Measurements from ENCODE around the gene MAN2A2. TPM values are rescaled to one million over a fixed set of nuclear protein-coding genes. Genes with fewer than 3 reads are reported as not detected.

Gene MAN2A2
- total and polyA plus RNA-seq, 2 donors = 19.4 to 31.4 TPM

DNA sequence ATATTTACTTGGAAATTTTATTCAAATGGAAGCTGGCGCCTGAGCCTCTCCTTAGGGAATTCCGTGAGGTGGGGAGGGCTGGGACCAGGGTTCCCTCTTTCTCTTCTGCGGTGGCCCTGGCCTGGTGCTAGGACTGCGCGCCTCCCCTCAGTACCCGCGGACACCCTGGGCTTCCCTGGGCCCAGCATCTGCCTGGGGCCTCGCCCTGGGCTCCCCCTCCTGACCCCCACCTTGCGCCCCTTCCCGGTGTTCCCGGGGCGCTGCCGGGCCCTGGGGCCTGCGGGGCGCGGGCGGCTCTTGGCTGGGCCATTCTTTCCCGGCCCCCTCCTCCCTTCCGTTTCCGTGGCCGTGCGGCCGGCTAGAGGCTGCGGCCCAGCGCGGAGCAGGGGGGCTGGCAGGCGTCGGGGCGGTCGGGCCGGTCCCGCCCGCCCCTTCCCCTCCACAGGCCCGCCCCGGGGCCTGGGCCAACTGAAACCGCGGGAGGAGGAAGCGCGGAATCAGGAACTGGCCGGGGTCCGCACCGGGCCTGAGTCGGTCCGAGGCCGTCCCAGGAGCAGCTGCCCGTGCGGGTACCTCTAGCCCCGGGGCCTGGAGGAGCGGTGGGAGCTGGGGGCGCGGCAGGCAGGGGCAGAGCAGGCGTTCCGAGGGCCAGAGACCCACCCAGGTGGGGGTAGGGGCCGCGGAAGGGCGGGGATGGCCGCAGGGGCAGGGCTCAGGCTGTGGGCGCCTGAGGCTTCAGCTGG is 19.0 kb upstream of the MAN2A2 start, which contains the start of gene FES:
Gene FES (plus strand): TSS at position 529 of the 743 bp plus-strand sequence. CDS start 542 bp downstream, outside the sequence.
- Histone ChIP-seq H3K36me3 (ENCODE audit: insufficient read depth) (peaks cover 13% of the 10 kb centered on the region), H3K27ac (ENCODE audit: low read depth) (peak within 1 kb of the TSS; percentile 96), H3K4me1 (ENCODE audit: insufficient read depth) (no peaks in the 10 kb centered on the region), H3K4me3 (ENCODE audit: low read depth, low read length) (peak within 1 kb of the TSS; percentile 56)
- DNase-seq (ENCODE audit: extremely low spot score) = no peak
- WGBS = 5% methylated on average over 58 of the region's 58 CpGs

DNA sequence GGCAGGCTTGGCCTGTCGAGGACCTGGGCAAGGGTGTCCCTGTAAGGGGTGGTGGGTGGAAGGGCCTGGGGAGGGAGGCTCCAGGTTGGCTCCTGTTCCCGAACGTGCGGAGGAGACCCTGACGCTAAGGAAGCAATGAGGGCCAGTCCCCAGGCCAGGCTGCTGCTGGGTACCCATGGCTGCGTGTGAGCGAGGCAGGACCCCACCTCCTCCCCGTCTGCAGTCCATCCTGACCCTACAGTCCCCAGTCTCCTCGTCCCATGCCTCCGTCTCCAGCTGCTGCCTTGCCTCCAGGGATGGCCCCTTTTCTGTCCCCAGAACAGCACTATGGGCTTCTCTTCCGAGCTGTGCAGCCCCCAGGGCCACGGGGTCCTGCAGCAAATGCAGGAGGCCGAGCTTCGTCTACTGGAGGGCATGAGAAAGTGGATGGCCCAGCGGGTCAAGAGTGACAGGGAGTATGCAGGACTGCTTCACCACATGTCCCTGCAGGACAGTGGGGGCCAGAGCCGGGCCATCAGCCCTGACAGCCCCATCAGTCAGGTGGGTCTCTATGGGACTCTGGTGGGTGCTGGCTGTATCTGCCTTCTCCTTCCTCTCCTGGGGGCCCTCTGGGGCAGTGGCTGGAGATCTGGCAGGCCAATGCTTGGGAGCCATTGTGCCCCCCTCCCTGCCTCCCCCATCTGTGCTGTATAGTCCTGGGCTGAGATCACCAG is 18.2 kb upstream of the MAN2A2 start:
- H3K4me3 ChIP-seq (ENCODE audit: low read depth, low read length) = peak overlapping the region; percentile 56
- no peak for DNase-seq (ENCODE audit: extremely low spot score)
- H3K4me1 ChIP-seq (ENCODE audit: insufficient read depth) = no peaks in the 10 kb centered on the region
- H3K36me3 ChIP-seq (ENCODE audit: insufficient read depth) = peaks cover 9% of the 10 kb centered on the region
- 36% methylated on average over 16 of the region's 16 CpGs for WGBS
- H3K27ac ChIP-seq (ENCODE audit: low read depth) = peak overlapping the region; percentile 96

DNA sequence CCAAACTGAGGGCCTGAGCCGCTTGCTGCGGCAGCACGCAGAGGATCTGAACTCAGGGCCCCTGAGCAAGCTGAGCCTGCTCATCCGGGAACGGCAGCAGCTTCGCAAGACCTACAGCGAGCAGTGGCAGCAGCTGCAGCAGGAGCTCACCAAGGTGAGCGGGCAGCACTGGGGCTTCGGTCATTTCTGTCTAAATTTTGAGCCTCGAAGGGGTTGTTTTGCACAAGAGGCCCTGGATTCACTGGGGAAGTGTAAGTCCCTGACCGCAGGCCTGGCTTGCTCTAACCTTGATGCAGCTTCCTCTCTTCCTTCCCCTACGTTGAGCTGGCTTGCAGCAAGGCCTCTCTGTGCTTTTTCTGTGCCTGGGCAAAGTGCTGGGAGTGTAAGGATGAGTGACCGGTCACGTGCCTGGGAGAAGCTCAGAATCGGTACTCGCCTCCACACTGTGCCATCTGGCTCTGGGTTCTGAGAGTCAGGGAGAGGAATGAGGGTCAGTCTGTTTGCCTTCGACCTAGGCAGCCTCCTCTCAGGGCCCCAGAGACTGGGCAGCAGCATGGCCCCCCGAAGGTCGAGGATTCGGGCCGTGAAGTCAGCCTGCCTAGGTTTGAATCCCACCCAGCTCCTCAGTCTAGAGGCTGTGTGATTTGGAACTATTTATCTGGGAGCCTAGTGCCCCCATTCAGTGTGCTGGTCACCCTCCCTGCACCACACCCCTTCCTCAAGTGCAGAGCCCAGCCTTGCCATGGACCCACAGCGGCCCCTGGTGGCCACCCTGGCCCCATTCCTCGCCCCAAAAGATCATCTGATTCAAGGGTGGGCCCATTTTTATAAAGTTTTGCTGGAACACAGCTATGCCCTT is 17.4 kb upstream of the MAN2A2 start:
- Histone ChIP-seq H3K4me1 (ENCODE audit: insufficient read depth) (no peaks in the 10 kb centered on the region), H3K36me3 (ENCODE audit: insufficient read depth) (peaks cover 6% of the 10 kb centered on the region), H3K4me3 (ENCODE audit: low read depth, low read length) (peak overlapping the region; percentile 56), H3K27ac (ENCODE audit: low read depth) (no peak overlapping the region)
- 49% methylated on average over 23 of the region's 23 CpGs for WGBS
- no peak for DNase-seq (ENCODE audit: extremely low spot score)

DNA sequence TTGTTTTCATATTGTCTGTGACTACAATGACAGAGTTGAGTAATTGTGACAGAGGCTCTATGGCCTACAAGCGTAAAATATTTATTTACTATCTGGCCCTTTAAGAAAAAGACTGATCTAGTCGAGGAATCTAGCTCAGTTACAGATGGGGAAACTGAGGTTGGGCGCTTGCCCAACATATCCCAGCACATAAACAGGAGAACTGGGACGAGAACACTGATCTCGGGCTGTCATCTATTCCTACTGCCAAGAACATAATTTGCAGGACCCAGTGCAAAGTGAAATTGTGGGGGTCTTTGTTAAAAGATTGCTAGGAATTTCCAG is 16.8 kb upstream of the MAN2A2 start:
- no peak for DNase-seq (ENCODE audit: extremely low spot score)
- Histone ChIP-seq H3K36me3 (ENCODE audit: insufficient read depth) (peaks cover 4% of the 10 kb centered on the region), H3K27ac (ENCODE audit: low read depth) (no peak overlapping the region), H3K4me1 (ENCODE audit: insufficient read depth) (no peaks in the 10 kb centered on the region), H3K4me3 (ENCODE audit: low read depth, low read length) (no peak overlapping the region)
- 32% methylated on average over 5 of the region's 5 CpGs for WGBS

DNA sequence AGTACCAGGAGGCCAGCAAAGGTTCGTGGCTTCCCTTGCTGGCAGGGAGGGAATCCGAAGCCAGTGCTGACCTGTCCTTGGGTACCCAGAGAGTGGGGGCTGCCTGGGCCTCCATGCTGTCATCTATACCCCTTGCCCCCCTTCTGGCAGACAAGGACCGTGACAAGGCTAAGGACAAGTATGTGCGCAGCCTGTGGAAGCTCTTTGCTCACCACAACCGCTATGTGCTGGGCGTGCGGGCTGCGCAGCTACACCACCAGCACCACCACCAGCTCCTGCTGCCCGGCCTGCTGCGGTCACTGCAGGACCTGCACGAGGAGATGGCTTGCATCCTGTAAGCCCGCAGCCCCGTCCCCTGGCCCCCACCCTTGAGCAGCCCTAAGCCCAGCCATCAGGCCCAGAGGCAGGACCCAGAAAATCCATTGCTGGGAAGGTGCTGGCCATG is 16.0 kb upstream of the MAN2A2 start:
- DNase-seq (ENCODE audit: extremely low spot score) = no peak
- Histone ChIP-seq H3K36me3 (ENCODE audit: insufficient read depth) (peaks cover 2% of the 10 kb centered on the region), H3K27ac (ENCODE audit: low read depth) (no peak overlapping the region), H3K4me3 (ENCODE audit: low read depth, low read length) (no peak overlapping the region), H3K4me1 (ENCODE audit: insufficient read depth) (no peaks in the 10 kb centered on the region)
- 89% methylated on average over 13 of the region's 13 CpGs for WGBS

DNA sequence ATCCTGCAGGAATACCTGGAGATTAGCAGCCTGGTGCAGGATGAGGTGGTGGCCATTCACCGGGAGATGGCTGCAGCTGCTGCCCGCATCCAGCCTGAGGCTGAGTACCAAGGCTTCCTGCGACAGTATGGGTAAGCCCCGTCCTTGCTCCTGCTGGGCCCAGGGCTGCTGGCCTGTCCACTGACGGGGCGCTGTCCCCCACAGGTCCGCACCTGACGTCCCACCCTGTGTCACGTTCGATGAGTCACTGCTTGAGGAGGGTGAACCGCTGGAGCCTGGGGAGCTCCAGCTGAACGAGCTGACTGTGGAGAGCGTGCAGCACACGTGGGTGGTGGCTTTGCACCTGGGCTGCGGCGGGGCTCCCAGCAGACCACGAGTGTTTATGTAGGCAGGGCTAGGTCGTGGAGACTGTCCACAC is 13.8 kb upstream of the MAN2A2 start:
- Histone ChIP-seq H3K4me1 (ENCODE audit: insufficient read depth) (no peaks in the 10 kb centered on the region), H3K27ac (ENCODE audit: low read depth) (no peak overlapping the region), H3K4me3 (ENCODE audit: low read depth, low read length) (no peak overlapping the region), H3K36me3 (ENCODE audit: insufficient read depth) (peaks cover 3% of the 10 kb centered on the region)
- WGBS = 86% methylated on average over 18 of the region's 18 CpGs
- no peak for DNase-seq (ENCODE audit: extremely low spot score)

DNA sequence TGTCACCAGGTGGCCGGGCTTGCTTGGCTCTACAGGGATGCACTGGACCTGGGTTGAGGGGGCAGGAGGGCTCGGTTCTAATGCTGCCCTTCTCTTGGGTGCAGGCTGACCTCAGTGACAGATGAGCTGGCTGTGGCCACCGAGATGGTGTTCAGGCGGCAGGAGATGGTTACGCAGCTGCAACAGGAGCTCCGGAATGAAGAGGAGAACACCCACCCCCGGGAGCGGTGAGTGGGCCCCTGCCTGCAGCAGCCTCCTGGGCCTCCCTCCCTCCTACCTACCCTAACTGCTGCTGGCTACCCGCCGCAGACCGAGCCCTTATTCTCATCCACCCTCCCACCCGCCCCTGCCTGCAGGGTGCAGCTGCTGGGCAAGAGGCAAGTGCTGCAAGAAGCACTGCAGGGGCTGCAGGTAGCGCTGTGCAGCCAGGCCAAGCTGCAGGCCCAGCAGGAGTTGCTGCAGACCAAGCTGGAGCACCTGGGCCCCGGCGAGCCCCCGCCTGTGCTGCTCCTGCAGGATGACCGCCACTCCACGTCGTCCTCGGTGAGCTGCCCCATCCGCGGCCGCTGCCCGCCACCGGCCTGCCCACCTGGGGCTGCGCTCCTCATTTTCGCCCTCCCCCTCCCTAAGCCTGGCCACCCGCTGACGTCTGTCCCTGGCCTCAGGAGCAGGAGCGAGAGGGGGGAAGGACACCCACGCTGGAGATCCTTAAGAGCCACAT is 13.2 kb upstream of the MAN2A2 start:
- Histone ChIP-seq H3K36me3 (ENCODE audit: insufficient read depth) (peaks cover 3% of the 10 kb centered on the region), H3K27ac (ENCODE audit: low read depth) (no peak overlapping the region), H3K4me3 (ENCODE audit: low read depth, low read length) (no peak overlapping the region), H3K4me1 (ENCODE audit: insufficient read depth) (no peaks in the 10 kb centered on the region)
- DNase-seq (ENCODE audit: extremely low spot score) = no peak
- 90% methylated on average over 31 of the region's 31 CpGs for WGBS

DNA sequence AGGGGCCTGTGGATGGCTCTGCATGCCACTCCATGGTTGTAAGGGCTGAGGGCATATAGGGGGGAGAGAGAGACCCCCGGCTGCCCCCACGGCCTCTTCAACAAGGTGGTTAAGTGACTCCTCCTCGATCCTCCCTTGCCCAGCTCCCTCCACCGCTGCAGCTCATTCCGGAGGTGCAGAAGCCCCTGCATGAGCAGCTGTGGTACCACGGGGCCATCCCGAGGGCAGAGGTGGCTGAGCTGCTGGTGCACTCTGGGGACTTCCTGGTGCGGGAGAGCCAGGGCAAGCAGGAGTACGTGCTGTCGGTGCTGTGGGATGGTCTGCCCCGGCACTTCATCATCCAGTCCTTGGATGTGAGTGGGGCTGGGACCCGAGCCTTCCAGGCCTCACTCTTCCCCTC is 12.3 kb upstream of the MAN2A2 start:
- Histone ChIP-seq H3K27ac (ENCODE audit: low read depth) (no peak overlapping the region), H3K4me1 (ENCODE audit: insufficient read depth) (no peaks in the 10 kb centered on the region), H3K36me3 (ENCODE audit: insufficient read depth) (peaks cover 7% of the 10 kb centered on the region), H3K4me3 (ENCODE audit: low read depth, low read length) (no peak overlapping the region)
- WGBS = 87% methylated on average over 12 of the region's 12 CpGs
- DNase-seq (ENCODE audit: extremely low spot score) = no peak

DNA sequence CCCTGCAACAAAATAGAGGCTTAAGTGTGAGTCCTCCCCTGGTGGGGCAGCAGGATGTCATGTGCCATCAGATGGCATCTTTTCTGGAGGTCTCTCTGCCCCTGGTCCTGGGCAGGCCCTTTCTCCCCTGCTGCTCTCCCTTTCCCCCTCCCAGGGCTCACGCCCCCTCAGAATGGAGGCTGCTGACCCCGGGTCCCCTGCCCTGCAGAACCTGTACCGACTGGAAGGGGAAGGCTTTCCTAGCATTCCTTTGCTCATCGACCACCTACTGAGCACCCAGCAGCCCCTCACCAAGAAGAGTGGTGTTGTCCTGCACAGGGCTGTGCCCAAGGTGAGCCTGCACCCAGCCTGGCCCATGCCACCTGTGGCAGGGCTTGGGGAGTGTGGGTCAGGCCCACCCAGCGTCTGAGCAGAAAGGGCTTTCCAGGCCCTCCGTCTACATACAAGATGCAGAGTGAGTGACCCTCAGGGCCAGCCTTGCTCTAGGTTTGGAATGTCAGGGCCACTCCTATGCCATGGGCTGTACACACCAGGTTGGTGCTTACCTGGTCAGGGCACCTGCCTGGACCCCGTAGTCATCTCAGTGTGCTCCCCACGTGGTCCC is 11.7 kb upstream of the MAN2A2 start:
- Histone ChIP-seq H3K4me1 (ENCODE audit: insufficient read depth) (no peaks in the 10 kb centered on the region), H3K4me3 (ENCODE audit: low read depth, low read length) (no peak overlapping the region), H3K36me3 (ENCODE audit: insufficient read depth) (peaks cover 7% of the 10 kb centered on the region), H3K27ac (ENCODE audit: low read depth) (no peak overlapping the region)
- 91% methylated on average over 8 of the region's 8 CpGs for WGBS
- no peak for DNase-seq (ENCODE audit: extremely low spot score)

DNA sequence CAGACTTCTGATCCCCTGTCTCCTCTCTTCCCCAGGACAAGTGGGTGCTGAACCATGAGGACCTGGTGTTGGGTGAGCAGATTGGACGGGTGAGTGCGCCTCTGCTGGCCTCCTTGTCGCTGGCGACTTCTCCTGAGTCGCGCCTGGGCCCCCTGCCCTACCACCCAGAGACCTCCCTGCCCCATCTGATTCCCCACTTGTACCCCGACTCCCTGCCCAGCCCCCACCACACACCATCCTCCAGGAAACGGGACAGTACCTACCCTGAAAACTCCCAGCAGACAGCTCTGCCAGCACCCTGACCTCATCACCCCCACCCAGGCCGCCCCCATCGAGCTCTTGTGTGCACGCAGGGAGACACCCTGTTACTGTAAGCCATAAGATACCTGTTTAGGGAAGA is 11.1 kb upstream of the MAN2A2 start:
- H3K4me3 ChIP-seq (ENCODE audit: low read depth, low read length) = no peak overlapping the region
- peaks cover 7% of the 10 kb centered on the region for H3K36me3 ChIP-seq (ENCODE audit: insufficient read depth)
- H3K4me1 ChIP-seq (ENCODE audit: insufficient read depth) = no peaks in the 10 kb centered on the region
- DNase-seq (ENCODE audit: extremely low spot score) = no peak
- WGBS = 95% methylated on average over 11 of the region's 11 CpGs
- no peak overlapping the region for H3K27ac ChIP-seq (ENCODE audit: low read depth)

DNA sequence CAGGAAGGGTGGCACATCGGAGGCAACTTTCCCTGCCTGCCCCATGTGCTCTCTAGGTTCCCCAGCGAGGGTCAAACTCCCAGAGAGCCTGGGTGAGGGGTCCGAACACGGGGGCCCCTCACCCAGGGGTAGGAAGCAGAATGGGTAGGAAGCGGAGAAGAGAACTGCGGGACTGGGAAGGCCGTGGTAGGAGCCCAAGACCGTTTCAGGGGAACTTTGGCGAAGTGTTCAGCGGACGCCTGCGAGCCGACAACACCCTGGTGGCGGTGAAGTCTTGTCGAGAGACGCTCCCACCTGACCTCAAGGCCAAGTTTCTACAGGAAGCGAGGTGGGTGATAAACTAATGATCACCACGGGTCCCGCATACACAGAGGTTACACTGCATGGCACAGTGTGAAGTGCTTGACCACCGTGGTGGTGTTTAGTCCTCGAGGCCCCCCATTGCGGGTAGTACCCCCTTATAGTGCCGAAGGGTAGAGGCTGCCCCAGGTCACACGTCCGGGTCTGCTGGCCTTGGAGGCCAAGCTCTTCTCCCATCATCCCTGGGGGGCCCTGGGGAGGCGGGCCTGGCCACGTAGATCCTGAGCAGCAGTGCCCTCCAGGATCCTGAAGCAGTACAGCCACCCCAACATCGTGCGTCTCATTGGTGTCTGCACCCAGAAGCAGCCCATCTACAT is 10.5 kb upstream of the MAN2A2 start:
- Histone ChIP-seq H3K4me1 (ENCODE audit: insufficient read depth) (no peaks in the 10 kb centered on the region), H3K27ac (ENCODE audit: low read depth) (no peak overlapping the region), H3K4me3 (ENCODE audit: low read depth, low read length) (no peak overlapping the region), H3K36me3 (ENCODE audit: insufficient read depth) (peaks cover 5% of the 10 kb centered on the region)
- no peak for DNase-seq (ENCODE audit: extremely low spot score)
- WGBS = 96% methylated on average over 29 of the region's 29 CpGs

DNA sequence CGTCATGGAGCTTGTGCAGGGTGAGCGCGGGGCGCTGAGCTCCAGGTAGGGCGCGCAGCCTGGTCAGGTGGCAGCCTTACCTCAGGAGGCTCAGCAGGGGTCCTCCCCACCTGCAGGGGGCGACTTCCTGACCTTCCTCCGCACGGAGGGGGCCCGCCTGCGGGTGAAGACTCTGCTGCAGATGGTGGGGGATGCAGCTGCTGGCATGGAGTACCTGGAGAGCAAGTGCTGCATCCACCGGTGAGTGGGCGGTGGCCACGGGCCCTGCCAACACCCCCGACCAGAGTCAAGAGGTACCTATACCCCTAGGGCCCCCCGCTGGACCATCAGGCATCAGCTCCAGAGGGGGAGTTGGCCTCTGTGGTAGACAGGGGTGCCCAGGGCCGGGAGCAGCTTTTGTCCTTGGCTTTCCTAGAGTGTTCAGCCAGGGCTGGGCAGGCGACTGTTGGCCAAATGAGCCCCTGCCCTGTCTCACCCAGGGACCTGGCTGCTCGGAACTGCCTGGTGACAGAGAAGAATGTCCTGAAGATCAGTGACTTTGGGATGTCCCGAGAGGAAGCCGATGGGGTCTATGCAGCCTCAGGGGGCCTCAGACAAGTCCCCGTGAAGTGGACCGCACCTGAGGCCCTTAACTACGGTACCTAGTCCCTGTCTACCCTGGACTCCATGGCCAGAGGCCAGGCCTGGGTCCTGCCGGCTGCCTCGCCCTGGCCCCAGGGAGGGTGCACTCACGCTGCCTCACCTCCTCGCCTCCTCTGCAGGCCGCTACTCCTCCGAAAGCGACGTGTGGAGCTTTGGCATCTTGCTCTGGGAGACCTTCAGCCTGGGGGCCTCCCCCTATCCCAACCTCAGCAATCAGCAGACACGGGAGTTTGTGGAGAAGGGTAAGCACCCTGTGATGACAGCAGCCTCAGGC is 9.7 kb upstream of the MAN2A2 start:
- H3K36me3 ChIP-seq (ENCODE audit: insufficient read depth) = peaks cover 5% of the 10 kb centered on the region
- 91% methylated on average over 33 of the region's 33 CpGs for WGBS
- H3K27ac ChIP-seq (ENCODE audit: low read depth) = no peak overlapping the region
- no peak for DNase-seq (ENCODE audit: extremely low spot score)
- H3K4me1 ChIP-seq (ENCODE audit: insufficient read depth) = no peaks in the 10 kb centered on the region
- no peak overlapping the region for H3K4me3 ChIP-seq (ENCODE audit: low read depth, low read length)

Measured in urinary bladder (tissue), 4 donors.